Glomerular visceral epithelial cell (primary cell): ENCODE data around the gene OPRL1.
"Not testable (repeated sequence)": the region's sequence is repeated elsewhere in the genome, so short reads cannot be mapped to it uniquely, and the experiment has no call there.

Experiments used
- DNase-seq: peaks from one replicate; pipeline ENCODE4 v3.0.0-alpha.2; 2016; ENCODE audit errors: extremely low spot score

OPRL1 gene

GRCh38 chr20:64115171-64115911, 35.5 kb downstream of the OPRL1 start:
- no peak for DNase-seq

- no peak for DNase-seq
Measured at GRCh38 chr20:64116016-64116415, 36.1 kb downstream of the OPRL1 start.

GRCh38 chr20:64116541-64117431, 36.9 kb downstream of the OPRL1 start:
- no peak for DNase-seq

GRCh38 chr20:64117432-64117777, 37.5 kb downstream of the OPRL1 start:
- DNase-seq = not testable (repeated sequence)

DNA sequence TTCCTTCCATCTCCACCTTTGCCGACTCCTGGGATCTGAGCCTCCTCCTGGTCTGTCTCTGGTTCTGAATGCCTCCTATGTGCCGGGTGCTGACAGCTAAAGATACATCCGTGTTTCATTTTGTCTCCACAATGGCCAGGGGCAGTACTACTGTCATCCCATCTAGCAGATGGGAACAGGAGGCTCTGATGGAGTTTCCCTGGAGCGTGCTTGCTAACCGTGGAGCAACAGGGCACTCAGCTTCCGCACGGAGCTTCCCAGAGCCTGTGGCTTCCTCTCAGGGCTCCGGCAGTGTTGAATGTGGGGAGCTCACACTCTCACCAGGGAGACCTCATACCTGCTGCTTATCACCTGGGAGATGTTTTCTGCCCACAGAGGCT, 39.4 kb downstream of the OPRL1 start:
- DNase-seq = no peak

DNA sequence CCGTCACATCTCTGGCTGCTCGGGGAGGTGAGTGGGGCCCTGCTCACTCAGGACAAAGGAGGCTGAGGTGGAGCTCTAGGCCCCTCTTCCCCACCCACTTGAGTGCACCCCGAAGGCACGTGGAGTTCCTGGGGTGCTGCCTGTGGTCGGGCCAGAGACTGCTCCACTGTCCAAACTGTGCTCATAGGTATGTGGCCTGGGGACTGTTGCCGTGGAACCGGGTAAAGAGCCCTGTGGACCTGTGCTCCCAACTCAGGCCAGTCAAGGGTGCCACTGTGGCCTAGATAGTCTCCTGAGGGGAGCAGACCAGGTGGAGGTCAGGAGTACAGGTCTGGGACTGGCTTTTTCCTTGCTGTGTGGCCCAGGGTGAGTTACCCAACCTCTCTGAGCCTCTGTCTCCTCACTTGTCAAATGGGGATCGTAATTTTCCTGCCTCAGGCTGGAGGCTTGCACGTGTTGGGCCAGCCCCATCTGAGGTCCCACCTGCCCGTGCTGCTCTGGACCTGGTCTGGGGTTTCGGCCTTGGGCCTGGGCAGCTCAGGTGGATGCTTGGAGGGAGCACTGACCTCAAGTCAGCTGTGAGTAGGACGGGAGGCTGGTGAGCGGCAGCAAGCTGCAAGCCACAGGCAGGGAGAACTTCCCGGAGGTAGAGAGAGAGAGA, 39.9 kb downstream of the OPRL1 start:
- no peak for DNase-seq

- no peak for DNase-seq
Measured at GRCh38 chr20:64121586-64121985, 41.7 kb downstream of the OPRL1 start.

GRCh38 chr20:64122927-64123326, 43.0 kb downstream of the OPRL1 start:
- not testable (repeated sequence) for DNase-seq

DNA sequence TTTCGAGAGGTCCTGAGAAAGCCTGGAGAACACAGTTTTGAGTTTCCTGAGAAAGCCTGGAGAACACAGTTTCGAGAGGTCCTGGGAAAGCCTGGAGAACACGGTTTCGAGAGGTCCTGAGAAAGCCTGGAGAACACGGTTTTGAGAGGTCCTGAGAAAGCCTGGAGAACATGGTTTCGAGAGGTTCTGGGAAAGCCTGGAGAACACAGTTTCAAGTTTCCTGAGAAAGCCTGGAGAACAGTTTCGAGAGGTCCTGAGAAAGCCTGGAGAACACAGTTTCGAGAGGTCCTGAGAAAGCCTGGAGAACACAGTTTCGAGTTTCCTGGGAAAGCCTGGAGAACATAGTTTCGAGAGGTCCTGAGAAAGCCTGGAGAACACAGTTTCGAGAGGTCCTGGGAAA, 43.6 kb downstream of the OPRL1 start:
- not testable (repeated sequence) for DNase-seq

DNA sequence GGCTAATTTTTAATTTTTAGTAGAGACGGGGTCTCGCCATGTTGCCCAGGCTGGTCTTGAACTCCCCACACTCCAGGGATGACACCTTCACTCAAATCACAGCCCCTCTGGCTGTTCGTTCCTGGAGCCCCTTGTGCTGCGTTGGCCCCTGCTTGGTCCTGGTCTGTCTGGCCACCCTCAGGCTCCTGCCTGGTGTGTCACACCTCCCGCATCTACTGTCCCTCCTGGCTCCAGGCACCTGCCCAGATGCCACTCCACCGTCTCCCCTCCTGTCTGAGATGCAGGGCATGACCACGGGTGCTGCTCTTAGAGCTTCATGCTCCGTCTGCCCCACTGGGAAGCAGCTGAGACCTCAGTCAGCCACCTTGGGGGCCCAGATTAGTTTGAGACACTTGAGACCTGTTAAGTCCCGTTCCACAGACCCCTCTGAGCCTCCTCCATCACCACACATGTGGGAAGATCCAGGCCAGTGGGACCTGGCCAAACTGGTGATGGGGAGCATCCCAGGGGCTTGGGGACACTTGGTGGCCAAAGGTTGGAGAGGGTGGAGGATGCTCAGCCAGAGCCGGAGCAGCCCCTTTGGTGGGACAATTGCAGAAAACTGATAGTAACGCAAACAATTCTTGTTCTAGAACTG, 49.4 kb downstream of the OPRL1 start:
- no peak for DNase-seq

GRCh38 chr20:64130271-64130670, 50.4 kb downstream of the OPRL1 start:
- no peak for DNase-seq

DNA sequence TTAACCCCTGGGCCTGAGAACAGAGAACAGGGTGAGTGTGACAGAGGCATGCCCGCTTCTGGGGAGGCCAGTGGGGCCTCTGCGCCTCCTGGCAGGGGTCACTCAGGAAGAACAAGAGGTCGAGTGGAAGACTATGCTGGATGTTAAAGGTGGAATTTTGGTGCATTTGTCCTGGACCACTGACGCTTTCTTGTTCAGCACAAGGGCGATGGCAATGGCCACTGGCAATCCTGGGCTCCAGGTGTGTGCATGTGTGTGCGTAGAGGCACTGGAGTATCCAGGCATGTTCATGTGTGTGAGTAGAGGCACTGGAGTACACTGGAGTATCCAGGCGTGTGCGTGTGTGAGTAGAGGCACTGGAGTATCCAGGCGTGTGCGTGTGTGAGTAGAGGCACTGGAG, 51.0 kb downstream of the OPRL1 start:
- no peak for DNase-seq

DNA sequence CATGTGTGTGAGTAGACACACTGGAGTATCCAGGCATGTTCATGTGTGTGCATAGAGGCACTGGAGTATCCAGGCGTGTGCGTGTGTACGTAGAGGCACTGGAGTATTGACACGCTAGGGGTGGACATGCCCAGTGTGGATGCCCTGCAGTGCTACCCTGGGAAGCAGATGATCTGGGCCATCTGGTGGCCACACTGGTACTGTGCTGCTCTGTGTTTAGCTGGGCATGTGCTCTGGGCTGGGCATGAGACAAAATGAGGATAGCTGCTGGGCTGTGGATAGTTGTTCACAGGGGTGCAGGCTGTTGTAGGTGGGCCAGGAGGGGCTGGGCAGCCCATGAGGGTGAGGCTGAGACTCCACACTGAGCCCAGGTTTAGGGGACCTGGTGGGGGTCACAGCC, 51.5 kb downstream of the OPRL1 start:
- DNase-seq = peak; percentile 25

DNA sequence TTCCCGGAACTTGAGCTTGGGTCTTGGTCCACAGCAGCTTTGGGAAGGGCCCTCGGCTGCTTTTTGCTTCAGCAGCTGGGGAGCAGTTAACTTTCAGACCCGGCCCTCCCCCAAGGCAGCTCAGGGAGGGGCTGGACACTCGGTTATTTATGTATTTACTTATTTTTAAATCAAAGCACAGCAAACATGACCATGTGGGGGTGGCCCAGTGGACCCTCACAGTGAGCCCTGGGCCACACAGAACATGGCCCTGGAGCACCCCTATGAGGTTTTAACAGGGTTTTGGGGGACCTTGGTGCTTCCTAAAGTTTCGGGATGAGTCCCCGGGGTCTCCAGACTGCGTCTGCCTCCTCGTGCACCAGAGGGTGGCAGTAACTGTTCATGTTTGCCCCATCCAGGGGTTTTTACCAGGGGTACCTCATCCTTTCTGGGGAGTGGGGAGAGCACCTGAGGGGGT, 54.1 kb downstream of the OPRL1 start:
- no peak for DNase-seq

- not testable (repeated sequence) for DNase-seq
Measured at GRCh38 chr20:64134744-64135143, 54.9 kb downstream of the OPRL1 start.

- no peak for DNase-seq
Measured at GRCh38 chr20:64136004-64136710, 56.3 kb downstream of the OPRL1 start.

- no peak for DNase-seq
Measured at GRCh38 chr20:64137598-64138031, 57.7 kb downstream of the OPRL1 start.

DNA sequence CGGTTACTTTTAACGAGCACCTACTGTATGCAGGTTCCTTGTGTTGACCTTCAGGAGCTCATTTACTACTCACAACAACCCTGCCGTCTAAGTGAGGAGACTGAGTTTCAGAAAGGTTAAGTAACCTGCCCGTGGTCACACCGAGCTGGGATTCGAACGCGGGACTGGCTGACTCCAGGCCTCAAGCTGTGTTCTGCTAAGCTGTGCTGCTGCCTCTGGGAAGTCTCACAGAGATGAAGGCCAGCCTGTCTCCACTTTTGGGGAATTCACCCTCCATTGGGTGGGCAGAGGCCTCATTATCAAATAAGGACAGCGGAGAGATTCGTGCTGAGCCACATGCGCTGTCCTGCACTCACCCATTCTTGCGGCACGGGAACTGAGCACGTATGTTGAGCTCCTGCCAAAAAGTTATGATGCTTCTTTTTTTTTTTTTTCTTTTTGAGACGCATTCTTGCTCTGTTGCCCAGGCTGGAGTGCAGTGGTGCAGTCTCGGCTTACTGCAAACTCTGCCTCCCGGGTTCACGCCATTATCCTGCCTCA, 58.5 kb downstream of the OPRL1 start:
- DNase-seq = no peak

DNA sequence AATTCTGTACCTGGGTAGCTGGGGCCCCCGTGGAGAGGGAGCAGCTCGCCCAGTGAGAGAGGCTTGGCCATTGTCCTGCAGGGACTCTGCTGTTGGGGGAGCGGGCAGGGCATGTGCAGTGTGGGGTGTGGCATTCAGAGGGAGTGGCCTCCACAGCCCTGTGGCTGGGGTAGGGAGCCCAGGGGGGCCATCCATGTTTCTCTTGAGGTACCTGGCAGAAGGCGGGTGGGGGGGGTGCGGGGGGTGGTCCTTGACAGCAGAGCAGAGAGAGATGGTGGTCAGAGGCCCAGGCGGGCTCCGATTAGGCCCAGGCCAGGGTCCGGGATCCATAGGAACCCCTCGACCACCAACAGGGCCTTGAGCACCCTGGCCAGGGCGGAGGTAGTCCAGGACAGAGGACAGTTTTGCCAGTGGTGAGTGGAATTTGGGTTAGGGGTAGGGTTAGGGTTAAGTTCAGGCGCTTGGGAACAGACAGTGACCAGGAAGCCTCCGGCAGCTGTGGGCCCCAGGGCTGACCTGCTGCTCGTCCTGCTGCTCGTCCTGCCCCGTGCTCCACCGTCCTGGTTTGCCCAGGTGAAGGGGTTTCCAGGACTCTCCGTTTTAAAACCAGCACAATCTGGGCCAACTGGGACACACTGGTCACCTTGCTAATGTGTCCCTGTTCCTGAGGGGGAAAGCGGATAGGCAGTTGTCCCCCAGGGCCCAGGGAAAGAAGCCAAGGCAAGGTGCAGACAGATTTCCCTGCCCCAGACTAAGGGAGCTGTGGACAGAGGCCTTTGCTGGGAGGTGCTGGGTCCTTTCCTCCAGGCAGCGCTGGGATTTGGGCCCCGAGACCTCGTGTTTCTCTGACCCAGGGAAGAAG, 59.5 kb downstream of the OPRL1 start:
- DNase-seq = no peak
